Islet of Langerhans (tissue), 1 donor: ENCODE measurements around the gene SIK2.
"Not testable (repeated sequence)": the region's sequence is repeated elsewhere in the genome, so short reads cannot be mapped to it uniquely, and the experiment has no call there.

Source experiments
- FAIRE-seq: peaks from one replicate; lab custom pipeline; 2011; peaks lifted over from hg19 to GRCh38; lab: Jason Lieb, UNC

The SIK2 gene

GRCh38 chr11:111699579-111700156 is 97.4 kb downstream of the SIK2 start:
- FAIRE-seq, result no peak

- no peak for FAIRE-seq
Measured at GRCh38 chr11:111700162-111700561, 97.9 kb downstream of the SIK2 start.

DNA sequence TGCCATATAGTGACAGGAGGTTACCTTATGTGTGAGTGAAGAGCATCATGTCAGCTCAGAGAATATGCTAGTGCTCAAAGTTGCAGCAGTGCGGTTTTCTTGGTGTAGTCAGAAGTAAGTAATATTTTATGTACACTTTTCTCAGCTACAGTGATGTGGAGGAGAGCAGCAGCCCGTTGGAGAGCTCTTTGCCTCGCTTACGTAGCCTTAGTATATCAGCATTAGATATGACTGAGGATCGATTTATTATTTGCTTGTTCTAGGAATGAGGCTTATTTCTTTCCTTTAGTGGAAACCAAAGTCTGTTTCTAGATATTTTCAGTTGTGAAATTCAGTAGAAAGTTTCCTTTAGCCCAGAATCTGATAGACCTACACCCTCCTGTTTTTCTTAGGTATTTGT is 100.4 kb downstream of the SIK2 start:
- FAIRE-seq, result no peak

- no peak for FAIRE-seq
Measured at GRCh38 chr11:111703576-111703975, 101.3 kb downstream of the SIK2 start.

DNA sequence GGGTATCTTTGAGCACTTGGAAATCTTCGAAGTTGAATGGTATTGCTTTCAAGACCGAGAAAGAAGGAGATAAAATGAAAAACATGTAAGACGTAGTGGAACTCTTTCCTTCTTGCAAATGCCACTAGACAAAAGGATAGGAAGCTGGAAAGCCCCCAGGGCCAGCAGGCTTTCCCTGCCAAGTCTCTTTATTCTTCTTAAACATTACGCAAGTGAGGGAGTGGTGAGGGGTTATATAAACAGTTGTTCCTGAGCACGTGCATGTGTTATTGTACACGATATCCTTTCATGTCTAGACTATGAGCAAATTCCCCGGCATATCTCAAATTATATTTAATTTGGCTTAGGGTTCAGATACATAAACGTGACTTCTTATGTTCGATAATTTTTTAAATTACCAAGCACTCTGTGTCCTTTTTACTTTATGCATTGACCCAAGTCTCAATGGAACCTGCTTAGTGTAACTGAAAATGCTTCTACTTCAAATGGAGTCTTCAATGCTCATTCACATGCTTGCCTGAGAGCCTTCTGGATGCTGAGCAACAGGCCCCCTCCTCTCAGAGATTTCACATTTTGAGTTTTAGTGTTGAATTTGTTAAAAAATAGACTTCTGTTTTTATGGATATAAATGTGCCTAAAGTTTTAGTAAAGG is 104.9 kb downstream of the SIK2 start:
- FAIRE-seq, result no peak

GRCh38 chr11:111707691-111708067 is 105.4 kb downstream of the SIK2 start:
- FAIRE-seq, result no peak

DNA sequence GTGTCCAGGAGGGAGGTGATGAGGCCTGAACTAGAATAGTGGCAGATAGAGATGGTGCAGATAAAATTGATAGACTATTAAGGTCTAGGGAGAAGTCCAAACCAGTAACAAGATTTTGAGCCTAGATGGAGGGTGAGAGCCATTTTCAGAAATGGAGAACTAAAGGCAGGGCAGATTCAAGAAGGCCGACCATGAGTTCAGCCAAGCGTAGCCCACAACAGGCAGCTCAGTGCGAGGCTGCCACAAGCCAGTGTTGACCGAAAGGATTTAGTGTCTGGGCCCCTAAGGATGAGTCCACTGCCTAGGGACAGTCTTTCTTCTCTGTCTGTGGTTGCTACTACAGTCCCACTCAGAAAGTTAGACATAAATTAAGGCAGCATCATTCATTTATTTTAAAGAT is 112.3 kb downstream of the SIK2 start:
- FAIRE-seq, result no peak

- no peak for FAIRE-seq
Measured at GRCh38 chr11:111715142-111715816, 113.0 kb downstream of the SIK2 start.

GRCh38 chr11:111717660-111718059 is 115.4 kb downstream of the SIK2 start:
- not testable (repeated sequence) for FAIRE-seq

DNA sequence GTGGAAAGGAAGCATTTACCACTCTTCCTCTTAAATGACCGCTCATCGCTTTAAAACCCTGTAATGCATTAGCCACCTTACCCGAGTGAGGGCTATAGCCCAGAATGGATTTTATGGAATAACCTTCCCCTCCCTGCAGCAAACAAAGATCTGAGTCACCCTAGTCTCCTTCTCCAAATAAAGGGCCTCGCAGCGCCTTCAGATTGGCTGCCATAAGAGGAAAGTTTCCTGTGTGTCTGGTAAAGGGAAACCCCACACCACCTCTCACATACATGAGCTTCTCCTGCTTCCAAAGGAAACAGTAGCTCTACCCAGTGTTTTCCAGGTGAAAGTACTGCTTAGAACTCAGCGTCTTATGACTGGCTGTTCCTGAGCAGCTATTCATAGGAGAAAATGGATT is 116.2 kb downstream of the SIK2 start:
- peak; percentile 89 for FAIRE-seq

GRCh38 chr11:111718859-111719258 is 116.6 kb downstream of the SIK2 start:
- FAIRE-seq, result no peak

DNA sequence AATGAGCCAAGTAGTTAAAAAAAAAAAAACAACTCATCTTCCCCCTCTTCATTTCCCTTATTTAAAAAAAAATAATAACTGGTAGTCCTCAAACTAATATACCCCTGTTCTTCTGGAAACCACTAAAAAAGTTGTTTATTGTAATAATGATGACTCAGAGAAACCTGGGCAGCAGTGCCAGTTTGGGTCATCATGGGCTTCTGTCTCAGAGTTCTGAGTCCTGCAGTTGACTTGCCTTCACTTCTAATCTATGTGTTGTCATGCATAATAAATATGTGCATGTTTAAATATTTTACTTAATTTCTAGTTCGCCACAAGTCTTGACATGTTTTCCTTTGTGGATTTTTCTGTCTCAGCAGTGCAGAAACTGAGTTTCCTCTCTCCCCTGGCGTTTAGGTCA is 117.1 kb downstream of the SIK2 start:
- no peak for FAIRE-seq

DNA sequence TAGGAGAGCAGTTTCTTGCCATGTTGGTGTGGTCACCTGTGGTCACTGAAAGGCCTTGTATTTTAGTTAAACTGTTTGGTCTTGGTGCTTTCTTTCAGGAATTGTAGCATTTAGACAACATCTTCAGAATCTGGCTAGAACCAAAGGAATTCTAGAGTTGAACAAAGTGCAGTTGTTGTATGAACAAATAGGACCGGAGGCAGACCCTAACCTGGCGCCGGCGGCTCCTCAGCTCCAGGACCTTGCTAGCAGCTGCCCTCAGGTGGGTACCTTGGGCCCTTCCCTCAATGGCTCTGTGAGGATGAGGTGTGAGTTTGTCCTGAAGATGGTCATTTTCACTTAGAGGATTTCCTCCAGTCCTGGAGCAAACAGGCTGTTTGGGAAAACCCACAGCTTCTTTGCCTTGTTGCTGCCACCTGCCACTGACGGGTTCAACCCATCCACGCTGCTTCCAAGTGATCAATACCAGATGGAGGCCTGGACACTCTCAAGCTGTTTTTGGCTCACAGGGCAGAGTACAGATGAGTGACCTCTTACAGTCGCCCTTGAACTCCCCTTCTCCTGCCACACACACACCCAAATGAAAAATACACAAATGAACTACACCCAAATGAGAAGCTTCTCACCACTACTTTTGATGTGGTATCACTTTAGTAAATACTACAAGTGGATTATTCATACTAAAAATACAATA is 118.7 kb downstream of the SIK2 start:
- no peak for FAIRE-seq

DNA sequence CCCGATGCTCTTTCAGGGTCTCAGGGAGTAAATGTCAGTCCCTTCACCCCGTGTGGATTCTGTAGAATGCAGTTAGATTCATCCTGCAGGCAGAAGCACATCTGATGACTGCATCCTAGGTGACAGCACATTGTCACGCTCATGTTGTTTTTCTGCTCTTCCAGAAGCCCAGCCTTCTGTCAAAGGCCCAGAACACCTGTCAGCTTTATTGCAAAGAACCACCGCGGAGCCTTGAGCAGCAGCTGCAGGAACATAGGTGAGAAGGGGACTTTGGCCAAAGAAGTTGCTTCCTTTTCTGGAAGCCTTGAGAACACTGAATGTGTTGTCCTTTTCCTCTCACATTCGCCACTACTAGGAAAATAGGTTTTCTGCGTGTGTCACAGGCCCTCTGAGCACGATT is 120.3 kb downstream of the SIK2 start:
- FAIRE-seq, result no peak

DNA sequence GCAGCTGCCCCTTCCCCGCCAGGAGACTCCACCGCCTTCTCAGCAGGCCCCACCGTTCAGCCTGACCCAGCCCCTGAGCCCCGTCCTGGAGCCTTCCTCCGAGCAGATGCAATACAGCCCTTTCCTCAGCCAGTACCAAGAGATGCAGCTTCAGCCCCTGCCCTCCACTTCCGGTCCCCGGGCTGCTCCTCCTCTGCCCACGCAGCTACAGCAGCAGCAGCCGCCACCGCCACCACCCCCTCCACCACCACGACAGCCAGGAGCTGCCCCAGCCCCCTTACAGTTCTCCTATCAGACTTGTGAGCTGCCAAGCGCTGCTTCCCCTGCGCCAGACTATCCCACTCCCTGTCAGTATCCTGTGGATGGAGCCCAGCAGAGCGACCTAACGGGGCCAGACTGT is 121.3 kb downstream of the SIK2 start:
- FAIRE-seq, result no peak

GRCh38 chr11:111724615-111725129 is 122.4 kb downstream of the SIK2 start:
- FAIRE-seq, result no peak

DNA sequence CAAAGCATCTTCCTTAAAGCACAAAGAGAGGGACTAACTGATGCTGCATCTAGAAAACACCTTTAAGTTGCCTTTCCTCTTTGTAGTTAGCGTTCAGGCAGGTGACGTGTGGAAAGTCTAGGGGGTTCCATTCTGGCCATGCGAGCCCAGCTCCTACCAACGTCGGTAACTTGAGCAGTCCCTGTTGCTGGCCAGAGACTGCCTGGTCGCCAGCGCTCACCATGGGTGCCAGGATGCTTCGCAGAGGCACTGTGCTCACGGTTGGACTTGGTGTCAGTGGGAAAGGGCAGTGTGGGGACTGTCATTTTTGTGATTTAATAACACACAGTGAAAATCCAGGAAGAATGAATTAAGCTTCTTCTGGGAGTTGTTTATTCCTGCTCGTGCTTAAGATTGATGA is 123.4 kb downstream of the SIK2 start:
- FAIRE-seq, result no peak

GRCh38 chr11:111726301-111726713 is 124.1 kb downstream of the SIK2 start:
- FAIRE-seq, result no peak

- no peak for FAIRE-seq
Measured at GRCh38 chr11:111727431-111727830, 125.2 kb downstream of the SIK2 start.

DNA sequence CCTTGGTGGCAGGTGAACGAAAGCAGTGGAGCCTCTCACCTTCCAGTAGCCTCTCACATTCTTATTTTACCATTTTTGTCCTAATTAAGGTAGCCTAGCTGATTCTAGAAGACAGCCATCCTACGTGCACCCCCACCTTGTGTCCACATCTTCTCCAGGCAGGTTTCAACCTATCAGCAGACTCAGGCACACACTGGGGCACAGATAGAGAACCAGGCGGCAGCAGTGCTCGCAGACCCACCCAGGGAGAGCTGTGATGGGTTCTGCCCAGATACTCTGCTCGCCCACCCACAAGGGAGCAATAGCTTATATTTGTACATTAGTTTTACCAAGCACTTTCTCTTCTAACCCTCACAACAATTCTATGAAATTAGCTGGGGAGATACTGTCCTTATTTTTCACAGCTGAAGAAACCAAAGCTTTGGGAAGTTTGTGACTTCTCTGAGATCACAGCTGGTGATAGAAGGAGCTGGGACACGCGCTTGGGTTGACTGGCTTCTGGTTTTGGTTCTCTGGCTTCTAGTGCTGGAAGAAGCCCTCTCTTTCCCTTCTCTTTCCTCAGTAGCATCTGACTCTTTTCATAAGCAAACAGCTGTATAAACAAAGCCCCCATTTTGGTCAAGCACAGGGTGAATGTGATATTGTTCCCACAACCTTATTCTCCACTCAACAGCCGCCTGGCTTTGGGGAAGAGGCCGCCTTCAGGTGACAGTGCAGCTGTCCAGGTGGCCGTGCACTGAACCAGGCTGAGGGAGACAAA is 127.0 kb downstream of the SIK2 start:
- no peak for FAIRE-seq

DNA sequence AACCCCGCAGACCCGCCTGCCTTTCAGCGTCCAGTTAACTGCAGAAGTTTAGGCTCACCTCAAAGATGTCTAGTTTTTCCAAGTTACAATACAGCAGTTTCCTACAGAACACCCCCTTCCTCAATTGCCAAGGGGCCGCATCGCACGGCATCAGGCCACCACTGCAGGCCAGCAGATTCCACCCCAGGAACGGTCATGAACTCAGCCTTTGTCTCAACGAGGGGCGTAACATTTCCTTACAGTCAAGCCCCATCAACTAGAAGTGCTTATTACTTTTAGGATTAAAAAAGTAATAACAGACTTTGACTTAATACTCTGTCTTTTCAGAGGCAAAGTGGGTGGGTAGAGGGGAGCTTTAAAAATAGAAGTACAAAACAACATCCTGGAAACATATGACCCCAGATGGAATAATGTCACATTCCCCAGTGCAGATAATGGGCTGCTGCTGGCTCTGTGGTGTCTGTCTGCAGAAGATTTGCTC is 127.6 kb downstream of the SIK2 start:
- no peak for FAIRE-seq
